Measurements from ENCODE around the gene ENTPD2.

The ENTPD2 gene

GRCh38 chr9:137028263-137029057 is 25.4 kb downstream of the ENTPD2 start:
- peak; percentile 37 for DNase-seq

GRCh38 chr9:137027369-137028262 is 26.2 kb downstream of the ENTPD2 start, which contains the start of gene ABCA2:
TSS of gene ABCA2 (minus strand) at chr9:137028237. CDS start at chr9:137028140, 97 bp downstream.
- no peak for DNase-seq

- no peak for DNase-seq
These were observed 27.0 kb downstream of the ENTPD2 start for GRCh38 chr9:137026828-137027227.

GRCh38 chr9:137026384-137026783 is 27.5 kb downstream of the ENTPD2 start:
- no peak for DNase-seq

- peak; percentile 93 for DNase-seq
These were observed 28.3 kb downstream of the ENTPD2 start for GRCh38 chr9:137025517-137025966.

GRCh38 chr9:137023583-137023991 is 30.3 kb downstream of the ENTPD2 start:
- no peak for DNase-seq

GRCh38 chr9:137023157-137023556 is 30.7 kb downstream of the ENTPD2 start:
- DNase-seq, result no peak

- no peak for DNase-seq
These were observed 31.2 kb downstream of the ENTPD2 start for GRCh38 chr9:137022662-137023008.

GRCh38 chr9:137021979-137022661 is 31.7 kb downstream of the ENTPD2 start:
- no peak for DNase-seq

- no peak for DNase-seq
These were observed 32.3 kb downstream of the ENTPD2 start for GRCh38 chr9:137021568-137021978.

GRCh38 chr9:137020771-137021567 is 32.9 kb downstream of the ENTPD2 start:
- DNase-seq, result no peak

- no peak for DNase-seq
These were observed 33.8 kb downstream of the ENTPD2 start for GRCh38 chr9:137019891-137020683.

GRCh38 chr9:137018761-137019559 is 34.9 kb downstream of the ENTPD2 start:
- no peak for DNase-seq

GRCh38 chr9:137017791-137018497 is 35.9 kb downstream of the ENTPD2 start:
- no peak for DNase-seq

- DNase-seq, result no peak
These were observed 36.8 kb downstream of the ENTPD2 start for GRCh38 chr9:137017071-137017470.

- no peak for DNase-seq
These were observed 37.4 kb downstream of the ENTPD2 start for GRCh38 chr9:137016436-137016835.

GRCh38 chr9:137015976-137016375 is 37.9 kb downstream of the ENTPD2 start:
- DNase-seq, result no peak

- DNase-seq, result no peak
These were observed 38.3 kb downstream of the ENTPD2 start for GRCh38 chr9:137015540-137015930.

GRCh38 chr9:137014776-137015539 is 38.9 kb downstream of the ENTPD2 start:
- DNase-seq, result no peak
